CD8-positive, alpha-beta memory T cell (primary cell): ENCODE results near the gene IL32. TPM values are rescaled to one million over a fixed set of nuclear protein-coding genes. Genes with fewer than 3 reads are reported as not detected.

Experiments used
- CTCF ChIA-PET: fragments of 350-600 bp; sonication (Branson Sonifier 250); formaldehyde crosslinking; loops from one replicate; lab custom pipeline; 2021; ENCODE audit warnings: antibody characterized with exemption; lab: Charles Lee
- POLR2A ChIA-PET: fragments of 350-600 bp; sonication (Branson Sonifier 250); formaldehyde crosslinking; loops from one replicate; lab custom pipeline; 2021; ENCODE audit warnings: antibody characterized with exemption; lab: Charles Lee
- DNase-seq, 5 donors: peaks; one replicate each; pipeline versions ENCODE4 v3.0.0 to v3.0.0-alpha.2; 2020 to 2022; ENCODE audit warnings: mixed read lengths in 1 of 5
- H3K27ac ChIP-seq: one replicate; pipeline ENCODE4 v1.7.0; 2013; ENCODE audit warnings: low read depth, mild to moderate bottlenecking, low read length, moderate library complexity
- H3K27me3 ChIP-seq: 2 replicates; pipeline ENCODE4 v1.7.0; 2013; ENCODE audit warnings: low read length, mild to moderate bottlenecking; ENCODE audit not compliant: insufficient read depth, poor library complexity, severe bottlenecking
- H3K36me3 ChIP-seq: 2 replicates; pipeline ENCODE4 v1.7.0; 2013; ENCODE audit warnings: mild to moderate bottlenecking, low read length, moderate library complexity; ENCODE audit not compliant: insufficient read depth
- H3K4me1 ChIP-seq: 2 replicates; pipeline ENCODE4 v1.7.0; 2013; ENCODE audit warnings: mild to moderate bottlenecking, low read length, moderate library complexity; ENCODE audit not compliant: insufficient read depth
- H3K4me3 ChIP-seq: 2 replicates; pipeline ENCODE4 v1.7.0; 2013; ENCODE audit warnings: mild to moderate bottlenecking, low read length
- H3K9me3 ChIP-seq: 2 replicates; pipeline ENCODE4 v1.7.0; 2013; ENCODE audit warnings: mild to moderate bottlenecking, low read length
- H3K27ac Mint-ChIP-seq, 8 donors: one replicate each; pipeline ENCODE4 v1.8.0; 2020 to 2021; ENCODE audit warnings: mixed read lengths in 8 of 8, mild to moderate bottlenecking in 6 of 8, inconsistent platforms in 3 of 8, moderate library complexity in 3 of 8
- H3K27me3 Mint-ChIP-seq, 2 donors: one replicate each; pipeline ENCODE4 v1.8.0; 2020 to 2021; ENCODE audit warnings: mixed read lengths in 2 of 2, mild to moderate bottlenecking in 1 of 2, moderate library complexity in 1 of 2
- H3K36me3 Mint-ChIP-seq, 3 donors: one replicate each; pipeline ENCODE4 v1.8.0; 2020 to 2021; ENCODE audit warnings: mixed read lengths in 3 of 3, inconsistent platforms in 1 of 3, mild to moderate bottlenecking in 1 of 3
- H3K4me1 Mint-ChIP-seq, 3 donors: one replicate each; pipeline ENCODE4 v1.8.0; 2020 to 2021; ENCODE audit warnings: mixed read lengths in 3 of 3, inconsistent platforms in 1 of 3, mild to moderate bottlenecking in 1 of 3
- H3K4me3 Mint-ChIP-seq, 7 donors: one replicate each; pipeline ENCODE4 v1.8.0; 2020 to 2021; ENCODE audit warnings: mixed read lengths in 7 of 7, mild to moderate bottlenecking in 6 of 7, moderate library complexity in 4 of 7, inconsistent platforms in 2 of 7
- H3K9me3 Mint-ChIP-seq, 5 donors: one replicate each; pipeline ENCODE4 v1.8.0; 2020 to 2022; ENCODE audit warnings: mixed read lengths in 5 of 5, mild to moderate bottlenecking in 3 of 5, moderate library complexity in 2 of 5, inconsistent platforms in 1 of 5
- polyA plus RNA-seq: library from polyadenylated mRNA; unstranded; fragments of 300-500 nt; fragmentation: Illumina TruSeq; gene quantifications from one replicate; pipeline ENCODE4 v1.2.3, GENCODE V29; 2021
- total RNA-seq, 2 experiments: library from RNA; stranded (reverse); gene quantifications; one replicate each; pipeline ENCODE4 v1.2.3, GENCODE V29; 2021

The IL32 gene
- total and polyA plus RNA-seq, 3 experiments from 2014 or later, result 975 to 3,843 (median 992) TPM

DNA sequence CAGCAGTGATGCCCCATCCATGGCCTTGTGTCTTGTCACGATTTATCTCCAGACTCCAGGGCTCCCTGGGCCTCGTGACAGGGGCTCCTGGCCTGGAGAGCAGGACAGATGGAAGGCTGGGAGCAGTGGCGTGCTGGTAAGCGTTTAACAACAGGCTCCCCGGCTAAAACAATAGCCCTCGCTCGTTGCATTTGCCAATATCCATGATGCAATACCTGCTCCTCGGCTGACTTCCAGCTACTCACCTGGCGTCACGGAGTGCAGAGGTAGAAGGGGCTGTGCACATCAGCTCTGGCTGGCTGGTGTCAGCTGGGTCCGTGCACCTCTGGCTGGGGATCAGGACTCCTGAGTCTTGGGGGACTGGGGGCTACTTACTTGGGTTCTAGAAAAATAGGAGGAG lies 27.2 kb upstream of the IL32 start:
- H3K36me3 ChIP-seq, result no peaks in the 10 kb centered on the region

DNA sequence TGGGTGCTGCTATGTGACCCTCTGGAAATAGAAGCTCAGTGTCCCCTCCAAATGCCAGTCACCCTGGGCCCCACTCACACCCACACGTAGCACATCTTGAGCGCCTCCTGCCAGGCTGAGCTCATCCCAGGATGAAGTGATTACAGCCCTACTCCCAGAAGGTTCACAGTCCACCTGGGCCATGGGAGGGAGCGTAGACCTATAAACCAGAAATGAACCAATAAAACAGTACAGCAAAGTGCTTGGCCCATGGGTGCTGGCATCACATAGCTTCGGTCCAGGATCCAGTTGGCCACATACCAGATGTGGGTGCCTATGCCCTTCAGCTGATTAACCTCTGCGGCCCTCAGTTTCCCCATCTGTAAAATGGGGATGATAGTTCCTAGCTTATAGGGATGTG lies 26.5 kb upstream of the IL32 start:
- ChIA-PET POLR2A (no interaction called here), CTCF (interaction anchor here (0.6 to 9.7 kb wide), 5 partner anchors 8 to 91 kb away, joined by 3 to 119 read pairs (median 6); partner anchors contain the start of gene THOC6)
- H3K36me3 ChIP-seq, result no peaks in the 10 kb centered on the region
- H3K4me1 ChIP-seq, result peaks cover 11% of the 10 kb centered on the region
- DNase-seq, result no peak
- no peak overlapping the region for H3K4me3 ChIP-seq
- H3K27me3 Mint-ChIP-seq, result peaks cover 53 to 57% of the 10 kb centered on the region in 2 donors
- H3K4me1 Mint-ChIP-seq, result peaks cover 3 to 10% (median 9%) of the 10 kb centered on the region in 3 donors
- no peak overlapping the region for H3K4me3 Mint-ChIP-seq
- H3K9me3 Mint-ChIP-seq, result no peaks in the 10 kb centered on the region
- no peak overlapping the region for H3K27ac Mint-ChIP-seq
- H3K36me3 Mint-ChIP-seq, result no peaks in the 10 kb centered on the region
- no peaks in the 10 kb centered on the region for H3K9me3 ChIP-seq
- peaks cover 74% of the 10 kb centered on the region for H3K27me3 ChIP-seq
- no peak overlapping the region for H3K27ac ChIP-seq

More for the DNA sequence above, 27.2 kb upstream of the IL32 start:
- peaks cover 11% of the 10 kb centered on the region for H3K4me1 ChIP-seq
- no peak for DNase-seq
- peaks cover 70% of the 10 kb centered on the region for H3K27me3 ChIP-seq
- H3K27ac Mint-ChIP-seq, result no peak overlapping the region
- H3K4me3 ChIP-seq, result no peak overlapping the region
- ChIA-PET CTCF (interaction anchor here (0.6 to 9.7 kb wide), 4 partner anchors 8 to 91 kb away, joined by 3 to 119 read pairs (median 6); partner anchors contain the start of gene THOC6), POLR2A (no interaction called here)
- H3K4me3 Mint-ChIP-seq, result no peak overlapping the region
- H3K4me1 Mint-ChIP-seq, result peaks cover 3 to 13% (median 9%) of the 10 kb centered on the region in 3 donors
- H3K9me3 Mint-ChIP-seq, result no peaks in the 10 kb centered on the region
- no peaks in the 10 kb centered on the region for H3K9me3 ChIP-seq
- no peak overlapping the region for H3K27ac ChIP-seq
- peaks cover 54 to 56% of the 10 kb centered on the region in 2 donors for H3K27me3 Mint-ChIP-seq
- no peaks in the 10 kb centered on the region for H3K36me3 Mint-ChIP-seq

DNA sequence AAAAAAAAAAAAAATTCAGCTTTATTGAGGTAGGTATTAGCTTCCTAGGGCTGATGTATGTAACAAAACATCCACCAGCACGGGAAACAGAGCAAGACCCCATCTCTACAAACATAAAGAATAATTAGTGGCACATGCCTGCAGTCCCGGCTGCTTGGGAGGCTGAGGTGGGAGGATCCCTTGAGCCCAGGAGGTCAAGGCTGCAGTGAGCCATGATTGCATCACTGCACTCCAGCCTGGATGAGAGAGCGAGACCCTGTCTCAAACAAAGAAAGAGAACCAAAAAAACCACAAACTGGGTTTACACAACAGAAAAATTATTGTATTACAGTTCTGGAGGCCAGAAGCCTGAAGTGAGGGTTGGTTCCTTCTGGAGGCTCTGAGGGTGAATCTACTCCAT lies 23.1 kb upstream of the IL32 start:
- H3K4me1 Mint-ChIP-seq, result peaks cover 7 to 16% (median 11%) of the 10 kb centered on the region in 3 donors
- DNase-seq, result no peak
- Histone ChIP-seq H3K9me3 (no peaks in the 10 kb centered on the region), H3K27me3 (peaks cover 71% of the 10 kb centered on the region), H3K4me1 (peaks cover 27% of the 10 kb centered on the region), H3K36me3 (no peaks in the 10 kb centered on the region), H3K27ac (no peak overlapping the region), H3K4me3 (no peak overlapping the region)
- no peak overlapping the region for H3K4me3 Mint-ChIP-seq
- peaks cover 37 to 51% of the 10 kb centered on the region in 2 donors for H3K27me3 Mint-ChIP-seq
- H3K27ac Mint-ChIP-seq, result no peak overlapping the region
- CTCF ChIA-PET, result interaction anchor here (1.5 to 9.7 kb wide), 2 partner anchors 12 to 39 kb away, joined by 3 to 119 read pairs; no protein-coding TSS in a partner anchor
- POLR2A ChIA-PET, result interaction anchor here (1.2 kb wide), 1 partner anchor 11 kb away, joined by 5 read pairs; no protein-coding TSS in a partner anchor
- H3K9me3 Mint-ChIP-seq, result no peaks in the 10 kb centered on the region
- no peaks in the 10 kb centered on the region for H3K36me3 Mint-ChIP-seq

DNA sequence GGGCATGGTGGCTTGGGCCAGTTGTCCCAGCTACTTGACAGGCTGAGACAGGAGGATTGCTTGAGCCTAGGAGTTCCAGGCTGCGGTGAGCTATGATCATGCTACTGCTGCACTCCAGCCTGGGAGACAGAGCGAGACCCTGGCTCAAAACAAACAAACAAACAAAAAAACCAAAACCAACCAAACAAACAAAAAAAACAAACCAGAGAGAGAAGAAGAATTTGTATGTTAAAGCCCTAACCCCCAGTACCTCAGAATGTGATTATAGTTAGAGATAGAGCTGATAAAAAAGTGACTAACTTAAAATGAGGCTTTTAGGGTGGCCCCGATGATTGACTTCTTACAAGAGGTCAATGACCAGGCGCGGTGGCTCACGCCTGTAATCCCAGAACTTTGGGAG lies 20.7 kb upstream of the IL32 start:
- CTCF ChIA-PET, result interaction anchor here (0.9 to 9.7 kb wide), 5 partner anchors 9 to 85 kb away, joined by 3 to 119 read pairs (median 9); no protein-coding TSS in a partner anchor
- peak overlapping the region; percentile 56 to 89 (median 83) for H3K4me3 Mint-ChIP-seq
- peaks cover 12 to 30% (median 22%) of the 10 kb centered on the region in 3 donors for H3K4me1 Mint-ChIP-seq
- Histone ChIP-seq H3K27ac (no peak overlapping the region), H3K4me3 (no peak overlapping the region), H3K27me3 (peaks cover 51% of the 10 kb centered on the region), H3K4me1 (peaks cover 27% of the 10 kb centered on the region), H3K9me3 (no peaks in the 10 kb centered on the region), H3K36me3 (no peaks in the 10 kb centered on the region)
- H3K36me3 Mint-ChIP-seq, result no peaks in the 10 kb centered on the region
- H3K9me3 Mint-ChIP-seq, result no peaks in the 10 kb centered on the region
- POLR2A ChIA-PET, result interaction anchor here (0.8 kb wide), 1 partner anchor 8 kb away, joined by 3 read pairs; the partner anchor contains the start of gene BICDL2
- peak overlapping the region in 3 of 8 donors; percentile 6 to 66 (median 42) for H3K27ac Mint-ChIP-seq
- peaks cover 17 to 34% of the 10 kb centered on the region in 2 donors for H3K27me3 Mint-ChIP-seq
- DNase-seq, result no peak

DNA sequence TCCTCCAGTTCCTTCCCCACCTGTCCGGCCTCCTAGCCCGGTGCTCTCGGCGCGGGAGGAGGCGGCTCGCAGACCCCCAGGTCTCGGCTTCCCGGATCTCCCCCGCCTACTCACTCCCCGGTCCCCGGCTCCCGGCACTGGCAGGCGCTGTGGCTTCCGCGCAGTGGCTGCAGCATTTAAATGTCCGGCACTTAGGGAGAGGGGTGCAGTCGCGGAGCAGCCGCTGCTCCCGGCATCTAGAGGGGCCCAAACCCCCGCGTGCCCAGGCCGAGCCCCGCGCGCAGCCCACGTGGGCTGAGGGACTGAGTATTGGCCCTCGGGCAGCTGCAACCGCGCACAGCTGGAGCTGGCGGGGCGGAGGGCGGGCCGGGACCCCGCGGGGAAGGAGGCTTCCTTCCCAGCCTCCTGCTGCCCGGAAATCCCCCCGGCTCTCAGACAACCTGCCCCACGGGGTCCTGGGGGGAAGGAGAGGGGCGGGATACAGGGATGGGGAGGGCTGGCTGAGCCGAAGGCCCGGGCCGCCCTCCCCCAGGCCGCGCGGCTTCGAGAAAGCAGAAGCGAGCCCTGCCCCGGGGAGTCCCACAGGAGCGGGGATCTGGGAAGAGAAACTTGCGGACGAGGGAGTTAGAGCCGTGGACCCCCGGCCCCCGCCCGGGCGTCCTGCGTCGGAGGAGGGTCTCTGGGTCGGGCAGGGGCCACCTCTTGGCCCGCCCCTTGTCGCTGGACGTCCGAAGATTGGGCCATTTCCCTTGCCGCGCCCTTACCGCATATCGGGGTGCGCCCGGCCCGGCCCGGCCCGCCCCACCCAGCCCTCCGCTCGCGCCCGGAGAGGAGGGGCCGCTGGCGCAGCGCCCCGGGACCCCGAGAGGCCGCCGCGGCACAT lies 19.4 kb upstream of the IL32 start, which contains the start of gene MMP25:
Gene MMP25, plus strand, starts transcription at position 804 of the 883 bp plus-strand sequence. CDS start 357 bp downstream, outside the sequence.
- POLR2A ChIA-PET, result interaction anchor here (0.6 to 1.4 kb wide), 5 partner anchors 11 to 166 kb away, joined by 3 to 6 read pairs (median 5); no protein-coding TSS in a partner anchor
- DNase-seq, result no peak
- H3K36me3 Mint-ChIP-seq, result no peaks in the 10 kb centered on the region
- CTCF ChIA-PET, result interaction anchor here (0.7 to 9.7 kb wide), 6 partner anchors 11 to 84 kb away, joined by 3 to 119 read pairs (median 6); no protein-coding TSS in a partner anchor
- no peaks in the 10 kb centered on the region for H3K9me3 Mint-ChIP-seq
- H3K9me3 ChIP-seq, result no peaks in the 10 kb centered on the region
- peak within 1 kb of the TSS in 5 of 8 donors; percentile 36 to 94 (median 42) for H3K27ac Mint-ChIP-seq
- peaks cover 27% of the 10 kb centered on the region for H3K4me1 ChIP-seq
- peaks cover 16 to 40% (median 31%) of the 10 kb centered on the region in 3 donors for H3K4me1 Mint-ChIP-seq
- peaks cover 13 to 34% of the 10 kb centered on the region in 2 donors for H3K27me3 Mint-ChIP-seq
- H3K27ac ChIP-seq, result no peak within 1 kb of the TSS
- peak within 1 kb of the TSS; percentile 56 to 89 (median 83) for H3K4me3 Mint-ChIP-seq
- H3K4me3 ChIP-seq, result peak within 1 kb of the TSS; percentile 51
- peaks cover 43% of the 10 kb centered on the region for H3K27me3 ChIP-seq
- no peaks in the 10 kb centered on the region for H3K36me3 ChIP-seq

DNA sequence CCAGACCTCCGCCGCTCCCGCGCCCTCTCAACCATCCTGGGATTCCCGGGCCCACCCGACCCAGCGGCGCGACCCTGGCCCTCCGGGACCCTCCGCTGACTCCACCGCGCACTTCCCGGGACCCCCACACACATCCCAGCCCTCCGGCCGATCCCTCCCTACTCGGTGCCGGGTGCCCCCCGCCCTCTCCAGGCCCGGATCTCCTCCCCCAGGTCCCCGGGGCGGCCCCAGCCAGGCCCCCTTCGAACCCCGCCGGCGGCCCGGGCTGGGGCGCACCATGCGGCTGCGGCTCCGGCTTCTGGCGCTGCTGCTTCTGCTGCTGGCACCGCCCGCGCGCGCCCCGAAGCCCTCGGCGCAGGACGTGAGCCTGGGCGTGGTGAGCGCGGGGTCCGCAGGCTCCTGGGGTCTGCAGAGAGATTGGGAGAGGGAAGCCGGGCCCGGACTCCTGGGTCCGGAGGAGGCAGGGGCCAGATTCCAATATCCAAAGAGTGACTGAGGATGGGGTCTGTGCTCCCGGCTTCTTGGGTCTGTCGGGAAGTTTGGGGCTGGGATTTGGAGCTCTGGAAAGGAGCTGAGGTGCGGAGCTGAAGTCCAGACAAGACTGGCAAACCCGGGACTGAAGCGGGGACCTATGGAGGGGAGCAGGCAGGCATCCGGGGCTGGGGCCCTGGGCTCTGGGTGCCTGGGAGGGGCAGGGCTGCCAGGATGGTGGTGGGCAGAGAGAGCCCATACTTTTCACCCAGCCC lies 18.6 kb upstream of the IL32 start:
- peak overlapping the region; percentile 39 to 78 (median 63) for H3K4me3 Mint-ChIP-seq
- peaks cover 13 to 34% of the 10 kb centered on the region in 2 donors for H3K27me3 Mint-ChIP-seq
- DNase-seq, result no peak
- POLR2A ChIA-PET, result interaction anchor here (1.1 to 2.7 kb wide), 3 partner anchors 12 to 27 kb away, joined by 3 to 9 read pairs (median 4); partner anchors contain the start of gene TNFRSF12A
- H3K9me3 ChIP-seq, result no peaks in the 10 kb centered on the region
- H3K9me3 Mint-ChIP-seq, result no peaks in the 10 kb centered on the region
- CTCF ChIA-PET, result interaction anchor here (1.4 to 6.3 kb wide), 4 partner anchors 12 to 82 kb away, joined by 3 to 94 read pairs (median 26); no protein-coding TSS in a partner anchor
- H3K36me3 ChIP-seq, result no peaks in the 10 kb centered on the region
- no peaks in the 10 kb centered on the region for H3K36me3 Mint-ChIP-seq
- peaks cover 16 to 46% (median 36%) of the 10 kb centered on the region in 3 donors for H3K4me1 Mint-ChIP-seq
- H3K4me3 ChIP-seq, result no peak overlapping the region
- H3K27ac Mint-ChIP-seq, result peak overlapping the region in 2 of 8 donors; percentile 38 to 94
- peaks cover 27% of the 10 kb centered on the region for H3K4me1 ChIP-seq
- H3K27ac ChIP-seq, result no peak overlapping the region
- H3K27me3 ChIP-seq, result peaks cover 37% of the 10 kb centered on the region

DNA sequence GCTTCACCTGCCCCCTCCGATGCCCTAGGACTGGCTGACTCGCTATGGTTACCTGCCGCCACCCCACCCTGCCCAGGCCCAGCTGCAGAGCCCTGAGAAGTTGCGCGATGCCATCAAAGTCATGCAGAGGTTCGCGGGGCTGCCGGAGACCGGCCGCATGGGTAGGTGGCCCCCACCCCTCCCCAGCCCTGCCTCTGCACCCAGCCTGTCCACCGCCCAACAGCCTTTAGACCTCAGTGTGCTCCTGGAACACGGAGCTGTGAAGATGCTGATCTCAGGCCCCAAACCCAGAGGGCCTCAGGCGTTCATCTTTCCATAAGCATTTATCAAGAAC lies 18.1 kb upstream of the IL32 start:
- H3K36me3 ChIP-seq, result no peaks in the 10 kb centered on the region
- H3K4me1 ChIP-seq, result peaks cover 27% of the 10 kb centered on the region
- H3K27me3 ChIP-seq, result peaks cover 36% of the 10 kb centered on the region
- H3K9me3 Mint-ChIP-seq, result no peaks in the 10 kb centered on the region
- H3K4me3 Mint-ChIP-seq, result peak overlapping the region in 5 of 7 donors; percentile 50 to 66 (median 63)
- peaks cover 13 to 30% of the 10 kb centered on the region in 2 donors for H3K27me3 Mint-ChIP-seq
- no peak for DNase-seq
- H3K36me3 Mint-ChIP-seq, result peaks cover 0 to 3% (median 0%) of the 10 kb centered on the region in 3 donors
- peaks cover 20 to 50% (median 39%) of the 10 kb centered on the region in 3 donors for H3K4me1 Mint-ChIP-seq
- no peak overlapping the region for H3K4me3 ChIP-seq
- H3K9me3 ChIP-seq, result no peaks in the 10 kb centered on the region
- no peak overlapping the region for H3K27ac Mint-ChIP-seq
- no peak overlapping the region for H3K27ac ChIP-seq
- POLR2A ChIA-PET, result interaction anchor here (0.8 to 2.7 kb wide), 5 partner anchors 11 to 80 kb away, joined by 3 to 9 read pairs (median 8); partner anchors contain the start of gene TNFRSF12A
- CTCF ChIA-PET, result interaction anchor here (1.2 to 6.3 kb wide), 6 partner anchors 11 to 85 kb away, joined by 3 to 94 read pairs (median 12); no protein-coding TSS in a partner anchor
